Naive thymus-derived CD4-positive, alpha-beta T cell (primary cell): ENCODE results near the gene TMPRSS6. TPM values are rescaled to one million over a fixed set of nuclear protein-coding genes. Genes with fewer than 3 reads are reported as not detected.

Source experiments
- ATAC-seq: fragments of 150-1000 bp; cut with Tn5 transposase; 2 replicates; pipeline ENCODE4 v1.10.0; 2021; ENCODE audit warnings: mild to moderate bottlenecking, moderate library complexity
- CTCF ChIA-PET: fragments of 350-600 bp; sonication (Branson Sonifier 250); formaldehyde crosslinking; loops from one replicate; lab custom pipeline; 2021; ENCODE audit warnings: antibody characterized with exemption; lab: Charles Lee
- POLR2A ChIA-PET: fragments of 350-600 bp; sonication (Branson Sonifier 250); formaldehyde crosslinking; loops from one replicate; lab custom pipeline; 2021; ENCODE audit warnings: antibody characterized with exemption, inconsistent platforms; lab: Charles Lee
- DNase-seq, 9 donors: peaks; one replicate each; pipeline versions ENCODE4 v3.0.0 to v3.0.0-alpha.2; 2020 to 2022; ENCODE audit warnings: mixed read lengths in 1 of 9
- H3K27ac ChIP-seq: one replicate; pipeline ENCODE4 v1.7.0; 2013; ENCODE audit warnings: mild to moderate bottlenecking, low read depth, low read length, moderate library complexity
- H3K27me3 ChIP-seq, 2 donors: one replicate each; pipeline ENCODE4 v1.7.0; 2013; ENCODE audit warnings: low read length in 2 of 2, mild to moderate bottlenecking in 2 of 2, moderate library complexity in 2 of 2; ENCODE audit not compliant: control insufficient read depth in 2 of 2, insufficient read depth in 2 of 2
- H3K36me3 ChIP-seq, 3 experiments: 1 replicate in 2 of 3; 2 replicates in 1 of 3; pipeline ENCODE4 v1.7.0; 2013; ENCODE audit warnings: low read length in 3 of 3, mild to moderate bottlenecking in 3 of 3, moderate library complexity in 1 of 3; ENCODE audit not compliant: insufficient read depth in 3 of 3, control insufficient read depth in 2 of 3
- H3K4me1 ChIP-seq, 2 donors: one replicate each; pipeline ENCODE4 v1.7.0; 2013; ENCODE audit warnings: low read length in 2 of 2, mild to moderate bottlenecking in 2 of 2, moderate library complexity in 1 of 2; ENCODE audit not compliant: control insufficient read depth in 2 of 2, insufficient read depth in 2 of 2
- H3K4me3 ChIP-seq: 2 replicates; pipeline ENCODE4 v1.7.0; 2013; ENCODE audit warnings: mild to moderate bottlenecking, low read length
- H3K9me3 ChIP-seq, 3 experiments: 1 replicate in 2 of 3; 2 replicates in 1 of 3; pipeline ENCODE4 v1.7.0; 2013; ENCODE audit warnings: low read length in 3 of 3; ENCODE audit not compliant: control insufficient read depth in 2 of 3
- H3K27ac Mint-ChIP-seq, 9 donors: one replicate each; pipeline ENCODE4 v1.8.0; 2020 to 2022; ENCODE audit warnings: mixed read lengths in 9 of 9, mild to moderate bottlenecking in 8 of 9, moderate library complexity in 5 of 9, inconsistent platforms in 2 of 9
- H3K27me3 Mint-ChIP-seq, 5 donors: one replicate each; pipeline ENCODE4 v1.8.0; 2021 to 2022; ENCODE audit warnings: mixed read lengths in 5 of 5, mild to moderate bottlenecking in 1 of 5
- H3K36me3 Mint-ChIP-seq, 5 donors: one replicate each; pipeline ENCODE4 v1.8.0; 2020 to 2022; ENCODE audit warnings: mixed read lengths in 5 of 5, mild to moderate bottlenecking in 3 of 5, inconsistent platforms in 1 of 5
- H3K4me1 Mint-ChIP-seq, 7 donors: one replicate each; pipeline ENCODE4 v1.8.0; 2020 to 2022; ENCODE audit warnings: mixed read lengths in 7 of 7, mild to moderate bottlenecking in 3 of 7, inconsistent platforms in 1 of 7
- H3K4me3 Mint-ChIP-seq, 10 donors: one replicate each; pipeline ENCODE4 v1.8.0; 2020 to 2022; ENCODE audit warnings: mild to moderate bottlenecking in 10 of 10, mixed read lengths in 10 of 10, moderate library complexity in 6 of 10, inconsistent platforms in 2 of 10
- H3K9me3 Mint-ChIP-seq, 11 donors: one replicate each; pipeline ENCODE4 v1.8.0; 2020 to 2022; ENCODE audit warnings: mixed read lengths in 11 of 11, mild to moderate bottlenecking in 4 of 11, inconsistent platforms in 1 of 11, moderate library complexity in 1 of 11
- intact Hi-C, 2 donors: fragments of 100-400 bp; cut with micrococcal nuclease; formaldehyde crosslinking; loops; one replicate each; pipeline ENCODE4 v1.15.1; 2023
- polyA plus RNA-seq, 2 donors: library from polyadenylated mRNA; unstranded; fragments of 300-500 nt; fragmentation: Illumina TruSeq; gene quantifications; one replicate each; pipeline ENCODE4 v1.2.3, GENCODE V29; 2021
- total RNA-seq, 6 experiments: library from RNA in 5 of 6; stranded (reverse) in 5 of 6; gene quantifications; 1 replicate in 5 of 6; 2 replicates in 1 of 6; pipeline ENCODE4 v1.2.3 and lab custom pipeline; 2021 to 2026

The TMPRSS6 gene
- total and polyA plus RNA-seq, 7 experiments from 2014 or later = 0.22 to 3.2 (median 0.32) TPM; not detected in 2

DNA sequence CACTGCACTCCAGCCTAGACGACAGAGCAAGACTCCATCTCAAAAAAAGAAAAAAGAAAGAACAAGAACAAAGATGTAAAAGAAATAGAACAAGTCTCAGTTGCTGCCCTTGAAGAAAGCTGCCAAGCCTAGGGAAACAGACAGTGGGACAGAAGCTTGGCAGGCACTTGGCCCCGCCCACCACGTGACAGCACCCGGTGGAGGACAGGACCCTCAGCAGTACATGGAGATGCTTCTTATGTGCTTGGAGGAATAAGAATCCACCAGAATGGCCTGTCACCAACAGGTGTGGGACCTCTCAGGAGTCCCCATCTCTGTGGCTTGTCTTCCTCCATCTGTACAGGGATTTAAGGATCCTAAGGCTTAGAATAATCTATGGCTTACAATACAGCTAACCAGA, 7.6 kb upstream of the TMPRSS6 start:
- Mint-ChIP-seq H3K27me3 (peaks cover 0 to under 1% (median 0%) of the 10 kb centered on the region in 5 donors), H3K36me3 (peaks cover 0 to 16% (median 0%) of the 10 kb centered on the region in 5 donors), H3K4me1 (peaks cover 11 to 68% (median 42%) of the 10 kb centered on the region in 7 donors), H3K4me3 (no peak overlapping the region), H3K9me3 (no peaks in the 10 kb centered on the region), H3K27ac (peak overlapping the region in 5 of 9 donors; percentile 36 to 98 (median 45))
- Histone ChIP-seq H3K27me3 (no peaks in the 10 kb centered on the region), H3K36me3 (no peaks in the 10 kb centered on the region), H3K27ac (no peak overlapping the region), H3K4me3 (no peak overlapping the region), H3K4me1 (peaks cover 10 to 17% of the 10 kb centered on the region in 2 donors), H3K9me3 (no peaks in the 10 kb centered on the region)
- POLR2A ChIA-PET = no interaction called here
- ATAC-seq (no peak), DNase-seq (no peak)
- intact Hi-C loops = no loop called here
- CTCF ChIA-PET = no interaction called here

DNA sequence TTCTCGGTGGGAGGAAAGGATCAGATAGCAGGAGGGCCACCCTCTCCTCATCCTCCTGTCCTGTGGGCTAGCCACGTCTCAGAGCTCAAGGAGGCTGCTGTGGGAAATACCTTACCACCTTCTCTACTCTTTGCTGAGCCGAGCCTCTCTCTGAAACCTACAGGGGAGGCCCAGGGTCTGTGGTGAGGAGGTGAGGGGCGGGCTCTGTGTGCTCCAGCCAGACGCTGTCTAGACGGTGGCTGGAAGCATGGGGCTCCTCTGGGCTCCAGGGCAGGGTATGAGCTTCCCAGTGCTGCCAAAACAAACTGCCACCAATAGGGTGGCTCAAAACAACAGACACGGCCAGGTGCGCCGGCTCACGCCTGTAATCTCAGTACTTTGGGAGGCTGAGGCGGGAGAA, 5.5 kb upstream of the TMPRSS6 start:
- DNase-seq (no peak), ATAC-seq (no peak)
- ChIA-PET POLR2A (no interaction called here), CTCF (no interaction called here)
- peaks cover 6 to 51% (median 22%) of the 10 kb centered on the region in 7 donors for H3K4me1 Mint-ChIP-seq
- Histone ChIP-seq H3K27me3 (no peaks in the 10 kb centered on the region), H3K9me3 (no peaks in the 10 kb centered on the region), H3K4me3 (no peak overlapping the region), H3K4me1 (peaks cover 0 to 3% of the 10 kb centered on the region in 2 donors), H3K27ac (no peak overlapping the region), H3K36me3 (no peaks in the 10 kb centered on the region)
- no peak overlapping the region for H3K4me3 Mint-ChIP-seq
- no peaks in the 10 kb centered on the region for H3K27me3 Mint-ChIP-seq
- intact Hi-C loops = no loop called here
- H3K36me3 Mint-ChIP-seq = peaks cover 0 to 17% (median 0%) of the 10 kb centered on the region in 5 donors
- H3K27ac Mint-ChIP-seq = peak overlapping the region in 3 of 9 donors; percentile 12 to 80 (median 35)
- H3K9me3 Mint-ChIP-seq = peaks cover 0 to 2% (median 0%) of the 10 kb centered on the region in 11 donors

DNA sequence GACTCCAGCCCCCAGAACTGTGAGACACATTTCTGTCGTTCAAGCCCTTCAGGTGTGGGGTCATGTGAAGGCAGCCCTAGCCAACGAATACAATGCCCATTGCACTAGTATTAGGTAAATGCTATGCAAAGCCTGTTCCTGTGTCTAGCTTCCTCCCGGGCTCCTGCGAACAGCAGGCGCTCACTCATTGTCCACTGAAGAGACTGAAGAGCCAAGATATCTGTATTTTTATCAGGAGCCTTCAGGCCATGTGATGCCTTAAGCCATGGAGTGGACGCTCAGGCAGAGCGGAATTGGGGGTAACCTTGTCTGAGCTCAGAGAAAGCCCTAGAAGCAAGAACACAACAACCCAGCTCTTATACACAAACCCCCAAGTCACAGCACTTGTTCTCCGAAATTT, 4.2 kb upstream of the TMPRSS6 start:
- no peak for DNase-seq
- no peak for ATAC-seq
- no peak overlapping the region for H3K4me3 Mint-ChIP-seq
- no peaks in the 10 kb centered on the region for H3K36me3 ChIP-seq
- peaks cover 0 to 2% (median 0%) of the 10 kb centered on the region in 11 donors for H3K9me3 Mint-ChIP-seq
- peak overlapping the region in 2 of 9 donors; percentile 40 to 65 for H3K27ac Mint-ChIP-seq
- ChIA-PET POLR2A (interaction anchor here (1.0 kb wide), 1 partner anchor 18 kb away, joined by 3 read pairs; no protein-coding TSS in a partner anchor), CTCF (interaction anchor here (0.5 to 0.6 kb wide), 3 partner anchors 96 to 118 kb away, joined by 3 to 4 read pairs (median 3); no protein-coding TSS in a partner anchor)
- H3K4me1 ChIP-seq = peaks cover 0 to 3% of the 10 kb centered on the region in 2 donors
- H3K4me1 Mint-ChIP-seq = peaks cover 6 to 42% (median 14%) of the 10 kb centered on the region in 7 donors
- no peaks in the 10 kb centered on the region for H3K27me3 ChIP-seq
- H3K4me3 ChIP-seq = no peak overlapping the region
- H3K36me3 Mint-ChIP-seq = peaks cover 0 to 12% (median 0%) of the 10 kb centered on the region in 5 donors
- no peak overlapping the region for H3K27ac ChIP-seq
- intact Hi-C loops = no loop called here
- H3K27me3 Mint-ChIP-seq = no peaks in the 10 kb centered on the region
- H3K9me3 ChIP-seq = no peaks in the 10 kb centered on the region

DNA sequence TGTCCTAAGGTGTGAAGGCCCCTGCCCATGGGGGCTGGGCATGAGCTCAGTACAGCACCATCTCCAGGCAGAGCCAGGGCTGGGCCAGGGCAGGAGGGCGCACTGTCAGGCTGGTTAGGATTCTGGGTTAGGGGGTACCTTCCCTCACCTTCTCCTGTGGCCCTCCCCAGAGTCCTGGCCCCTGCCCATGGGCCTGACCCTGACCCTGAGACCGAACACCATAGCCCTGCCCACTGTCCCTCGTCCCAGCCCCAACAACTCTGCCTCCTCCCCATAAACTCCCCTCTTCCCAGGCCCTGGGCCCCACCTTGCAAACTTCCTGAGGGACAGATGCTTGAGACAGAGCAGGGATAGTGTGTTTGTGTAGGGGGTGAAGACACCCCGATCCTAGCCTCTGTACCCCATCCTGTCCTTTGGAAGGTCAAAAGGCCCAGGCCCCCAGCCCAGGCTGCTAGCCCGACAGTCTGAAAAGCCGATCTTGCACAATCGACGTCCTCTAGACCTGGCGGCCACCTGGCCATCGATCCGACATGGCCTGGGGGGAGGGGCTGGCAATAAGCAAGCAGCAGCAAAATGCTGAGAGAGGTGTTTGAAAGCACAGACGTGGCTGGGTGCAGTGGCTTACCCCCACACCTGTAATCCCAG, 2.7 kb upstream of the TMPRSS6 start:
- ATAC-seq (no peak), DNase-seq (no peak)
- CTCF ChIA-PET = no interaction called here
- Mint-ChIP-seq H3K4me1 (peaks cover 0 to 28% (median 4%) of the 10 kb centered on the region in 7 donors), H3K27me3 (no peaks in the 10 kb centered on the region), H3K4me3 (no peak overlapping the region), H3K9me3 (peaks cover 0 to 2% (median 0%) of the 10 kb centered on the region in 11 donors), H3K36me3 (peaks cover 0 to 6% (median 0%) of the 10 kb centered on the region in 5 donors), H3K27ac (no peak overlapping the region)
- Histone ChIP-seq H3K4me3 (no peak overlapping the region), H3K27me3 (no peaks in the 10 kb centered on the region), H3K27ac (no peak overlapping the region), H3K36me3 (no peaks in the 10 kb centered on the region), H3K9me3 (no peaks in the 10 kb centered on the region), H3K4me1 (no peaks in the 10 kb centered on the region)
- POLR2A ChIA-PET = no interaction called here
- intact Hi-C loops = no loop called here

DNA sequence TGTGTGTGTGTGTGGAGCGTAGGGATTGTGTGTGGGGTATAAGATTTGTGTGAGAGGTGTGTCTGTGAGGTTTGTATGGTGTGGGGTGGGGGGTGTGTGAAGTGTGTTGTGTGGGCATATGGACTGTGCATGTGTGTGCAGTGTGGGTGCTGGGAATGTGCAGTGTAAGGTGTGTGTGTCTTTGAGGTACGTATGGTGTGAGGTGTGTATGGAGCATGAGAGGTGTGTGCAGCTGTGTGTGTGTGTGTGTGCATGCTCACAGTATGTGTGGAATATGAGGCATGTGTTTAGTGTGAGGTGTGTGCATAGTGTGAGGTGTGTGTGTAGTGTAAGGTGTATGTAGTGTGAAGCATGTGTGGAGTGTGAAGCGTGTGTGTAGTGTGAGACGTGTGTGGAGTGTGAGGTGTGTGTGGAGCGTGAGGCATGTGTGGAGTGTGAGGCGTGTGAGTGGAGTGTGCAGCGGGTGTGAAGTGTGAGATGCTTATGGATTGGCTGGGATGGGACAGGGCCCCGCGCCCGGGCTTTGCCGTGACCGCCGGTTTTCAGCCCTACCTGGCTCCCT, 1.7 kb upstream of the TMPRSS6 start:
- intact Hi-C loops = no loop called here
- Mint-ChIP-seq H3K27me3 (no peaks in the 10 kb centered on the region), H3K4me1 (peaks cover 0 to 20% (median 4%) of the 10 kb centered on the region in 7 donors), H3K36me3 (peaks cover 0 to 6% (median 0%) of the 10 kb centered on the region in 5 donors), H3K9me3 (peaks cover 0 to 2% (median 0%) of the 10 kb centered on the region in 11 donors), H3K4me3 (peak overlapping the region in 1 of 10 donors; percentile 3), H3K27ac (peak overlapping the region in 4 of 9 donors; percentile 2 to 65 (median 22))
- ChIA-PET POLR2A (no interaction called here), CTCF (no interaction called here)
- no peak overlapping the region for H3K27ac ChIP-seq
- H3K36me3 ChIP-seq = no peaks in the 10 kb centered on the region
- H3K9me3 ChIP-seq = no peaks in the 10 kb centered on the region
- peak; percentile 20 for ATAC-seq
- DNase-seq = no peak
- H3K27me3 ChIP-seq = no peaks in the 10 kb centered on the region
- H3K4me1 ChIP-seq = no peaks in the 10 kb centered on the region
- H3K4me3 ChIP-seq = no peak overlapping the region

DNA sequence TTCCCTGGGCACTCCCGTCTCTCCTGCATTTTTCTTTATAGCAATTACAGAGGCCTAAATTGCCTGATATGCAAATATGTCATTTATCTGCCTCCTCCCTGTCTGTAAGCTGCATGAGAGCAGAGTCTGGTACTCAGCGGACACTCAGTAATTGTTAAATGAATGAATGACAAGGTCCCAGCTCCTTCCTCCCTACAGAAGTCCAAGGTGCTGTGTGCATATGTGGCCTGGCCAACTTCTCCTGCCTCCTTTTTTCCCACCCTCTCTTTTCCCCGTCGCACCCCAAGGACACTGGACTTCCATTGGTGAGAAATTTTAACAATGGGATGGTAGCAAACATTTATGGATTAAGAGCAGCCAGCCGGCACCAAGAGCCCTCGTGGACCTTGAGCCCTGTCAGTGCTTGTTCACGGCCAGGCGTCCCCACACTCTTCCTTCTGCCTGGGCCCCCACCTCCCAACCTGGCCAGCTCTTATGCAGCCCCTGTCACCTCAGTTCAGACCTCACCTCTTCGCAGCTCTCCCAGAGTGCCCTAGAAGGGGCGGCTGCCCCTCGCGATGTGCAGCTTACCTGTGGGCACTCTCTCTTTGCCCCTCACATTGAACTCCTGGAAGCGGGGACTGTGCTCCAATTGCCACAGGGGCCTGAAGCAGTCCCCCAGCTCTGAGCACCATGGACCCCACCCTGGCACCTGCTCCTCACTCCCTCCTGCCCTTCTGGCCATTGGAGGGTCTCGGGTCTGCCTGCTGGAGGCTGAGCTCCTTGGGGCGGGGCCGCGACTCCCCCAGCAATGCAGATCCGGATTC, 1.5 kb downstream of the TMPRSS6 start:
- ATAC-seq = no peak
- Mint-ChIP-seq H3K36me3 (peaks cover 0 to 3% (median 0%) of the 10 kb centered on the region in 5 donors), H3K4me3 (no peak overlapping the region), H3K27me3 (no peaks in the 10 kb centered on the region), H3K4me1 (peaks cover 0 to 17% (median 0%) of the 10 kb centered on the region in 7 donors), H3K27ac (peak overlapping the region in 1 of 9 donors; percentile 66), H3K9me3 (peaks cover 0 to 2% (median 0%) of the 10 kb centered on the region in 11 donors)
- ChIA-PET POLR2A (no interaction called here), CTCF (no interaction called here)
- no peaks in the 10 kb centered on the region for H3K9me3 ChIP-seq
- intact Hi-C loops = no loop called here
- no peaks in the 10 kb centered on the region for H3K27me3 ChIP-seq
- no peaks in the 10 kb centered on the region for H3K36me3 ChIP-seq
- H3K4me1 ChIP-seq = no peaks in the 10 kb centered on the region
- H3K27ac ChIP-seq = no peak overlapping the region
- H3K4me3 ChIP-seq = no peak overlapping the region
- no peak for DNase-seq
